HEK293 (cell line): Measurements from ENCODE around the gene ST3GAL2.

Experiments
- CTCF ChIA-PET: fragments of 350-600 bp; formaldehyde crosslinking; extraction: SDS; loops from one replicate; lab custom pipeline; 2021; ENCODE audit warnings: antibody characterized with exemption; lab: Yijun Ruan, JAX
- POLR2A ChIA-PET: fragments of 300-600 bp; formaldehyde crosslinking; extraction: SDS; loops from one replicate; lab custom pipeline; 2020; ENCODE audit warnings: antibody characterized with exemption, inconsistent platforms; lab: Yijun Ruan, JAX
- H3K27ac ChIP-seq: fragments of 200-500 bp; sonication (Bioruptor generic); 2 replicates; pipeline ENCODE4 v1.5.1; 2014; ENCODE audit warnings: low read depth, low read length, control low read depth, inconsistent platforms; ENCODE audit errors: extremely low read depth
- H3K36me3 ChIP-seq, 2 experiments: fragments of 200-500 bp in 1 of 2; sonication (Bioruptor generic) in 1 of 2; 1 replicate in 1 of 2; 2 replicates in 1 of 2; pipeline ENCODE4 v1.5.1; 2014 to 2017; ENCODE audit warnings: inconsistent platforms in 2 of 2, low read length in 2 of 2; ENCODE audit not compliant: control insufficient read depth in 2 of 2, insufficient read depth in 1 of 2
- H3K4me1 ChIP-seq: fragments of 200-500 bp; sonication (Bioruptor generic); 2 replicates; pipeline ENCODE4 v1.5.1; 2014; ENCODE audit warnings: mild to moderate bottlenecking, low read length, inconsistent platforms; ENCODE audit not compliant: control insufficient read depth, insufficient read depth
- H3K4me3 ChIP-seq: 2 replicates; pipeline ENCODE4 v1.5.1; 2011; ENCODE audit warnings: low read depth, mild to moderate bottlenecking, control low read depth, low read length, moderate library complexity
- H3K9me3 ChIP-seq: fragments of 200-500 bp; sonication (Bioruptor generic); 2 replicates; pipeline ENCODE4 v1.5.1; 2014; ENCODE audit warnings: low read depth, low read length, inconsistent platforms; ENCODE audit not compliant: control insufficient read depth, insufficient read depth
- GLIS2 ChIP-seq: fragments of 450-650 bp; formaldehyde crosslinking; IDR thresholded peaks from 2 replicates; pipeline ENCODE4 v1.5.1; 2016; ENCODE audit warnings: missing biosample characterization, missing genetic modification characterization
- SCRT1 ChIP-seq: fragments of 450-650 bp; formaldehyde crosslinking; IDR thresholded peaks from 2 replicates; pipeline ENCODE4 v1.5.1; 2016; ENCODE audit warnings: missing biosample characterization, missing genetic modification characterization, borderline replicate concordance
- ZBTB17 ChIP-seq: fragments of 450-650 bp; formaldehyde crosslinking; IDR thresholded peaks from 2 replicates; pipeline ENCODE4 v1.5.1; 2016; ENCODE audit warnings: missing biosample characterization, missing genetic modification characterization
- ZFHX2 ChIP-seq: fragments of 450-650 bp; formaldehyde crosslinking; conservative IDR thresholded peaks from 2 replicates; pipeline ENCODE4 v1.5.1; 2016; ENCODE audit warnings: missing biosample characterization, missing genetic modification characterization
- ZFP41 ChIP-seq: fragments of 450-650 bp; formaldehyde crosslinking; IDR thresholded peaks from 2 replicates; pipeline ENCODE4 v1.5.1; 2016; ENCODE audit warnings: missing biosample characterization, missing genetic modification characterization, borderline replicate concordance
- ZNF132 ChIP-seq: fragments of 450-650 bp; formaldehyde crosslinking; IDR thresholded peaks from 2 replicates; pipeline ENCODE4 v1.5.1; 2017; ENCODE audit warnings: missing biosample characterization, missing genetic modification characterization, borderline replicate concordance
- ZNF133 ChIP-seq: fragments of 450-650 bp; formaldehyde crosslinking; IDR thresholded peaks from 2 replicates; pipeline ENCODE4 v1.5.1; 2016; ENCODE audit warnings: missing biosample characterization, missing genetic modification characterization
- ZNF140 ChIP-seq: fragments of 450-650 bp; formaldehyde crosslinking; IDR thresholded peaks from 2 replicates; pipeline ENCODE4 v1.5.1; 2016; ENCODE audit warnings: missing biosample characterization, missing genetic modification characterization
- ZNF155 ChIP-seq: fragments of 450-650 bp; formaldehyde crosslinking; IDR thresholded peaks from 2 replicates; pipeline ENCODE4 v1.5.1; 2016; ENCODE audit warnings: missing biosample characterization, missing genetic modification characterization
- ZNF157 ChIP-seq: fragments of 450-650 bp; formaldehyde crosslinking; IDR thresholded peaks from 2 replicates; pipeline ENCODE4 v1.5.1; 2016; ENCODE audit warnings: missing biosample characterization, missing genetic modification characterization
- ZNF302 ChIP-seq: fragments of 450-650 bp; formaldehyde crosslinking; IDR thresholded peaks from 2 replicates; pipeline ENCODE4 v1.5.1; 2016; ENCODE audit warnings: missing biosample characterization, missing genetic modification characterization, low read depth
- ZNF341 ChIP-seq: fragments of 450-650 bp; formaldehyde crosslinking; IDR thresholded peaks from 2 replicates; pipeline ENCODE4; 2016; ENCODE audit warnings: low read depth, missing biosample characterization, missing genetic modification characterization
- ZNF707 ChIP-seq: fragments of 450-650 bp; formaldehyde crosslinking; IDR thresholded peaks from 2 replicates; pipeline ENCODE4 v1.5.1; 2016; ENCODE audit warnings: missing biosample characterization, missing genetic modification characterization
- ZNF76 ChIP-seq: fragments of 450-650 bp; formaldehyde crosslinking; IDR thresholded peaks from 2 replicates; pipeline ENCODE4; 2016; ENCODE audit warnings: low read depth, missing biosample characterization, missing genetic modification characterization, borderline replicate concordance
- ZXDB ChIP-seq: fragments of 450-650 bp; formaldehyde crosslinking; IDR thresholded peaks from 2 replicates; pipeline ENCODE4 v1.5.1; 2016; ENCODE audit warnings: missing biosample characterization, missing genetic modification characterization
- TF ChIP-seq, protein P1 (sequence below): fragments of 450-650 bp; formaldehyde crosslinking; IDR thresholded peaks from 2 replicates; pipeline ENCODE4 v1.5.1; 2016; ENCODE audit warnings: missing biosample characterization, missing genetic modification characterization
- TF ChIP-seq, protein P2 (sequence below): fragments of 450-650 bp; formaldehyde crosslinking; conservative IDR thresholded peaks from 2 replicates; pipeline ENCODE4 v1.5.1; 2016; ENCODE audit warnings: low read depth, missing biosample characterization, missing genetic modification characterization
- TF ChIP-seq, protein P3 (sequence below): fragments of 450-650 bp; formaldehyde crosslinking; IDR thresholded peaks from 2 replicates; pipeline ENCODE4 v1.5.1; 2016; ENCODE audit warnings: missing biosample characterization, missing genetic modification characterization, low read depth

The ST3GAL2 gene

DNA sequence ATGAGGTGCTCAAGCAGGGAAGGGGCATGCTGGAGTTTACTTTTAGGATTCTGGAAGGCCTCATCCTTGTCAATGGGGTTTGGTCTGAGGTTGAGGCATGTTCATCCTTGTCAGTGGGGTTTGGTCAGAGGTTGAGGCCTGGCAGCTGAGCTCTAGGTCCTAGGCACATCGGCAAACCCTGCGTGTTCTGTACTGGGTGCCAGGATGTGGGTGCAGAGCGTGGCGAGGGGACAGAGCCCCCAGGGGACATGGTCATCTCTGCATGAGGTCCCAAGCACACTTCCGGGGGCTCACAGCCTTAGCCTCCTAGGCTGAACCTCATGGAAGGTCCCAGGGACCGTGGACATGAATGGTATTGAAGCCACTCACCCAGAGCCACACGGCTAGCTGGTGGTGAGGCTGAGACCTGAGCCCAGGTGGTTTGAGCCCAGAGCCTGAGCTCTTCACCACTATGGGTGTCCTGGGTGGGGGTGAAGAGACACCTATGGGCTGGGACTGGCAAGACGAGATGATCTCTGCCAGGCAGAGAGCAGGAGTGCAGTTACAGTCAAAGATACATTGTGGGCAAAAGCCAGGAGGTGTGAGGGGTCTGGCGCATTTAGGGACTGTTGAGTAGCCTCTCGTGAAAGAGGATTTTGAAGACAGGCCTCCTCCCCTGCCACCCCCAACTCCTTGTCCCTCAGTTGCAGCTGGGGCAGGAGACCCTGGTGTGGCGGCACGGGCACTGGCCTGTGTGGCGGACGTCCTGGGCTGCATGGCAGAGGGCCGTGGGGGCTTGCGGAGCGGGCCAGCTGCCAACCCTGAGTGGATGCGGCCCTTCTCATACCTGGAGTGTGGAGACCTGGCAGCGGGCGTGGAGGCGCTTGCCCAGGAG, 34.8 kb upstream of the ST3GAL2 start:
- Histone ChIP-seq H3K4me3 (no peak overlapping the region), H3K4me1 (peaks cover 2% of the 10 kb centered on the region; the same call in 1 of the 2 replicates), H3K36me3 (peaks cover 0 to 18% of the 10 kb centered on the region in 2 experiments; a peak in 2 of 3 replicates), H3K27ac (no peak overlapping the region), H3K9me3 (no peaks in the 10 kb centered on the region)
- TF ChIP-seq ZNF133 (tag by site-specific recombination), result no peak
- TF ChIP-seq, protein P1, sequence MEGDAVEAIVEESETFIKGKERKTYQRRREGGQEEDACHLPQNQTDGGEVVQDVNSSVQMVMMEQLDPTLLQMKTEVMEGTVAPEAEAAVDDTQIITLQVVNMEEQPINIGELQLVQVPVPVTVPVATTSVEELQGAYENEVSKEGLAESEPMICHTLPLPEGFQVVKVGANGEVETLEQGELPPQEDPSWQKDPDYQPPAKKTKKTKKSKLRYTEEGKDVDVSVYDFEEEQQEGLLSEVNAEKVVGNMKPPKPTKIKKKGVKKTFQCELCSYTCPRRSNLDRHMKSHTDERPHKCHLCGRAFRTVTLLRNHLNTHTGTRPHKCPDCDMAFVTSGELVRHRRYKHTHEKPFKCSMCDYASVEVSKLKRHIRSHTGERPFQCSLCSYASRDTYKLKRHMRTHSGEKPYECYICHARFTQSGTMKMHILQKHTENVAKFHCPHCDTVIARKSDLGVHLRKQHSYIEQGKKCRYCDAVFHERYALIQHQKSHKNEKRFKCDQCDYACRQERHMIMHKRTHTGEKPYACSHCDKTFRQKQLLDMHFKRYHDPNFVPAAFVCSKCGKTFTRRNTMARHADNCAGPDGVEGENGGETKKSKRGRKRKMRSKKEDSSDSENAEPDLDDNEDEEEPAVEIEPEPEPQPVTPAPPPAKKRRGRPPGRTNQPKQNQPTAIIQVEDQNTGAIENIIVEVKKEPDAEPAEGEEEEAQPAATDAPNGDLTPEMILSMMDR, result peak; percentile 33; the same call in 1 of the 2 replicates
- POLR2A ChIA-PET, result no interaction called here
- CTCF ChIA-PET, result interaction anchor here (0.6 to 1.2 kb wide), 2 partner anchors 12 to 58 kb away, joined by 3 read pairs; no protein-coding TSS in a partner anchor

DNA sequence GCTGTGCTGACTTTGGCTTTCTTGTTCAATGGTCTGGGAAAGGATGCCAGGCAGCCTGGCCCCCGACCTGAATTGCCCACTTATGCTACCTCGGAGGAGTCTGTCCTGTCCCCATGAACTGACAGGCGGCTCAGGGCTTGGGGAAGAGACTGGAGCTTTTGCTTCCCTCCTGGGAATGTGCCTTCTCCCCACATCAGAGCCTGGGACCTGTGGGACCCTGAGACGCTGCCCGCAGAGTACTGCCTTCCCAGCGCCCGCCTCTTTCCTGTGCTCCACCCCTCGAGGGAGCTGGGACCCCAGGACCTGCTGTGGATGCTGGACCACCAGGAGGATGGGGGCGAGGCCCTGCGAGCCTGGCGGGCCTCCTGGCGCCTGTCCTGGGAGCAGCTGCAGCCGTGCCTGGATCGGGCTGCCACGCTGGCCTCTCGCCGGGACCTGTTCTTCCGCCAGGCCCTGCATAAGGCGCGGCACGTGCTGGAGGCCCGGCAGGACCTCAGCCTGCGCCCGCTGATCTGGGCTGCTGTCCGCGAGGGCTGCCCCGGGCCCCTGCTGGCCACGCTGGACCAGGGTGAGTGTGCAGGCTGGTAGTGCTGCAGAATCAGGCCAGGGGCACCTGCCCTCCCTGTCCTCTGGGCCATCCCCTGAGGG, 34.0 kb upstream of the ST3GAL2 start:
- H3K9me3 ChIP-seq, result no peaks in the 10 kb centered on the region
- ChIA-PET POLR2A (no interaction called here), CTCF (interaction anchor here (1.2 kb wide), 1 partner anchor 12 kb away, joined by 3 read pairs; no protein-coding TSS in a partner anchor)
- H3K27ac ChIP-seq, result no peak overlapping the region
- H3K4me1 ChIP-seq, result peaks cover 2% of the 10 kb centered on the region; the same call in 1 of the 2 replicates
- no peak overlapping the region for H3K4me3 ChIP-seq
- TF ChIP-seq ZFP41 (tag by site-specific recombination) (no peak), ZBTB17 (tag by site-specific recombination) (no peak), ZNF132 (tag by site-specific recombination) (no peak), ZNF707 (tag by site-specific recombination) (no peak), ZNF140 (tag by site-specific recombination) (no peak), ZNF302 (no peak), ZFHX2 (tag by site-specific recombination) (no peak), ZXDB (no peak)
- TF ChIP-seq, protein P1, result no peak
- peaks cover 0 to 10% of the 10 kb centered on the region in 2 experiments; a peak in 2 of 3 replicates for H3K36me3 ChIP-seq

DNA sequence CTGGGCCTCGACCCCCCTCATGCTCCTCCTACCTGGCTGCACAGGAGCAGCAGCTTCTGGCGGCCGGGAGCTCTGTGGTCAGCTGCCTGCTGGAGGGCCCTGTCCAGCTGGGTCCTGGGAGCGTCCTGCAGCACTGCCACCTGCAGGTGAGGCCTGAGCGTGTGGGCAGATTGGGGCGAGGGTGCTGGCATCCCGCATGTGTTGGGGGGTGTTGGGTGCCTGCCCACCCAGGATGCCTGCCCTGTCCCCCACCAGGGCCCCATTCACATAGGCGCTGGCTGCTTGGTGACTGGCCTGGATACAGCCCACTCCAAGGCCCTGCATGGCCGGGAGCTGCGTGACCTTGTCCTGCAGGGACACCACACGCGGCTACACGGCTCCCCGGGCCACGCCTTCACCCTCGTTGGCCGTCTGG, 32.0 kb upstream of the ST3GAL2 start:
- Histone ChIP-seq H3K4me1 (no peaks in the 10 kb centered on the region), H3K36me3 (peaks cover 0 to 9% of the 10 kb centered on the region in 2 experiments; a peak in 1 of 3 replicates), H3K27ac (no peak overlapping the region), H3K4me3 (no peak overlapping the region), H3K9me3 (no peaks in the 10 kb centered on the region)
- ChIA-PET CTCF (interaction anchor here (0.5 to 0.7 kb wide), 4 partner anchors 26 to 225 kb away, joined by 3 read pairs; no protein-coding TSS in a partner anchor), POLR2A (interaction anchor here (0.6 to 1.0 kb wide), 3 partner anchors 69 to 91 kb away, joined by 3 to 7 read pairs (median 5); no protein-coding TSS in a partner anchor)
- 0 out of 2 replicates have a peak, but pooled peaks have one; percentile 24 for TF ChIP-seq GLIS2 (tag by site-specific recombination)
- TF ChIP-seq ZNF155 (tag by site-specific recombination), result no peak
- no peak for TF ChIP-seq ZNF76
- no peak for TF ChIP-seq SCRT1 (tag by site-specific recombination)
- TF ChIP-seq, protein P2, sequence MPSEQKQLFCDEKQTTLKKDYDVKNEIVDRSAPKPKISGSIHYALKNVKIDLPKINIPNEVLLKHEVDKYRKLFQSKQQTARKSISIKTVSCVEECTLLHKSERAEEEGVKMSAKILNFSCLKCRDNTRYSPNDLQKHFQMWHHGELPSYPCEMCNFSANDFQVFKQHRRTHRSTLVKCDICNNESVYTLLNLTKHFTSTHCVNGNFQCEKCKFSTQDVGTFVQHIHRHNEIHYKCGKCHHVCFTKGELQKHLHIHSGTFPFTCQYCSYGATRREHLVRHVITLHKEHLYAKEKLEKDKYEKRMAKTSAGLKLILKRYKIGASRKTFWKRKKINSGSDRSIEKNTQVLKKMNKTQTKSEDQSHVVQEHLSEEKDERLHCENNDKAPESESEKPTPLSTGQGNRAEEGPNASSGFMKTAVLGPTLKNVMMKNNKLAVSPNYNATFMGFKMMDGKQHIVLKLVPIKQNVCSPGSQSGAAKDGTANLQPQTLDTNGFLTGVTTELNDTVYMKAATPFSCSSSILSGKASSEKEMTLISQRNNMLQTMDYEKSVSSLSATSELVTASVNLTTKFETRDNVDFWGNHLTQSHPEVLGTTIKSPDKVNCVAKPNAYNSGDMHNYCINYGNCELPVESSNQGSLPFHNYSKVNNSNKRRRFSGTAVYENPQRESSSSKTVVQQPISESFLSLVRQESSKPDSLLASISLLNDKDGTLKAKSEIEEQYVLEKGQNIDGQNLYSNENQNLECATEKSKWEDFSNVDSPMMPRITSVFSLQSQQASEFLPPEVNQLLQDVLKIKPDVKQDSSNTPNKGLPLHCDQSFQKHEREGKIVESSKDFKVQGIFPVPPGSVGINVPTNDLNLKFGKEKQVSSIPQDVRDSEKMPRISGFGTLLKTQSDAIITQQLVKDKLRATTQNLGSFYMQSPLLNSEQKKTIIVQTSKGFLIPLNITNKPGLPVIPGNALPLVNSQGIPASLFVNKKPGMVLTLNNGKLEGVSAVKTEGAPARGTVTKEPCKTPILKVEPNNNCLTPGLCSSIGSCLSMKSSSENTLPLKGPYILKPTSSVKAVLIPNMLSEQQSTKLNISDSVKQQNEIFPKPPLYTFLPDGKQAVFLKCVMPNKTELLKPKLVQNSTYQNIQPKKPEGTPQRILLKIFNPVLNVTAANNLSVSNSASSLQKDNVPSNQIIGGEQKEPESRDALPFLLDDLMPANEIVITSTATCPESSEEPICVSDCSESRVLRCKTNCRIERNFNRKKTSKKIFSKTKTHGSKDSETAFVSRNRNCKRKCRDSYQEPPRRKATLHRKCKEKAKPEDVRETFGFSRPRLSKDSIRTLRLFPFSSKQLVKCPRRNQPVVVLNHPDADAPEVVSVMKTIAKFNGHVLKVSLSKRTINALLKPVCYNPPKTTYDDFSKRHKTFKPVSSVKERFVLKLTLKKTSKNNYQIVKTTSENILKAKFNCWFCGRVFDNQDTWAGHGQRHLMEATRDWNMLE (tag by site-specific recombination), result no peak
- TF ChIP-seq, protein P3, sequence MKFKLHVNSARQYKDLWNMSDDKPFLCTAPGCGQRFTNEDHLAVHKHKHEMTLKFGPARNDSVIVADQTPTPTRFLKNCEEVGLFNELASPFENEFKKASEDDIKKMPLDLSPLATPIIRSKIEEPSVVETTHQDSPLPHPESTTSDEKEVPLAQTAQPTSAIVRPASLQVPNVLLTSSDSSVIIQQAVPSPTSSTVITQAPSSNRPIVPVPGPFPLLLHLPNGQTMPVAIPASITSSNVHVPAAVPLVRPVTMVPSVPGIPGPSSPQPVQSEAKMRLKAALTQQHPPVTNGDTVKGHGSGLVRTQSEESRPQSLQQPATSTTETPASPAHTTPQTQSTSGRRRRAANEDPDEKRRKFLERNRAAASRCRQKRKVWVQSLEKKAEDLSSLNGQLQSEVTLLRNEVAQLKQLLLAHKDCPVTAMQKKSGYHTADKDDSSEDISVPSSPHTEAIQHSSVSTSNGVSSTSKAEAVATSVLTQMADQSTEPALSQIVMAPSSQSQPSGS, result no peak
- TF ChIP-seq ZNF341 (tag by site-specific recombination), result no peak
- TF ChIP-seq ZNF157, result peak; percentile 90
